ENCODE data around the gene PRKAR2B. TPM values are rescaled to one million over a fixed set of nuclear protein-coding genes. Genes with fewer than 3 reads are reported as not detected.

Gene PRKAR2B
- polyA plus RNA-seq, 3 donors = 2.5 to 5.6 (median 3.5) TPM

DNA sequence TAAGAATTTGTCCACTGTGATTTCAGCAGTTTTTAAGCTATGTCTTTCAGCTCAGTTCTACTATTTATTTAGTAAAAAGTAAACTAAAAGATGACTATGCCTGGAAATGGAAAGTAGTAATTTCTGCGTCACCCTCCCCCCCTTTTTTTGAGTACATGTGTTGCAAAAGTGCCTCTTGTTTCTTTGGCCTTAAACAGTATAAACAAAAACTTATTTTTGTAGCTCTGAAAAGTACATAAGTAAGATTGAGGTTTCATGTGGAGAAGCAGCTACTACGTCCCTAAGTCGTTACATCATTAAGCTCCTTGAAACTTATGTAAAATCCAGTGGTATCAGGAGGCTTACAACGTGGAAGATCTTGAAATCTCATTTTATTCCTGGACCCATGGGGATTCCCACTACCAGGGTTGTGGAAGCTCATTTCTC is 78.0 kb downstream of the PRKAR2B start:
- Histone ChIP-seq H3K9me3 (replicated peaks in 1 of 2; ENCODE audit: control insufficient read depth in 1 of 2, insufficient read depth in 1 of 2, low read length in 2 of 2) (no peaks in the 10 kb centered on the region), H3K4me3 (replicated peaks in 1 of 3; ENCODE audit: low read depth in 2 of 3, low read length in 3 of 3) (no peak overlapping the region), H3K27ac (ENCODE audit: low read depth in 1 of 2, low read length in 2 of 2) (no peak overlapping the region), H2AFZ (ENCODE audit: insufficient read depth, low read depth, low read length, poor library complexity, severe bottlenecking) (no peak overlapping the region), H3K27me3 (ENCODE audit: control insufficient read depth in 2 of 2, insufficient read depth in 2 of 2, low read length in 2 of 2) (no peaks in the 10 kb centered on the region), H4K20me1 (ENCODE audit: insufficient read depth, low read length) (no peaks in the 10 kb centered on the region), H3K36me3 (replicated peaks in 1 of 2; ENCODE audit: control insufficient read depth in 1 of 2, insufficient read depth in 2 of 2, low read length in 2 of 2) (no peaks in the 10 kb centered on the region), H3K4me2 (replicated peaks; ENCODE audit: extremely low read depth, low read length, poor library complexity, severe bottlenecking) (no peak overlapping the region), H3K79me2 (ENCODE audit: insufficient read depth, low read length) (peaks cover 3% of the 10 kb centered on the region), H3K4me1 (ENCODE audit: control insufficient read depth in 1 of 2, insufficient read depth in 2 of 2, low read length in 2 of 2) (peaks cover 7 to 10% of the 10 kb centered on the region in 2 donors), H3K9ac (ENCODE audit: insufficient read depth, low read length, poor library complexity, severe bottlenecking) (no peak overlapping the region)
- Mint-ChIP-seq H3K4me3 (no peak overlapping the region), H3K27me3 (ENCODE audit: low read depth in 3 of 3) (peaks cover 0 to 2% (median 0%) of the 10 kb centered on the region in 3 donors), H3K36me3 (no peaks in the 10 kb centered on the region), H3K9me3 (no peaks in the 10 kb centered on the region), H3K4me1 (peaks cover 15% of the 10 kb centered on the region), H3K27ac (no peak overlapping the region)
- WGBS (ENCODE audit: insufficient coverage) = no CpG with 5 or more reads among the region's 4 CpGs
- TF ChIP-seq, protein P1, sequence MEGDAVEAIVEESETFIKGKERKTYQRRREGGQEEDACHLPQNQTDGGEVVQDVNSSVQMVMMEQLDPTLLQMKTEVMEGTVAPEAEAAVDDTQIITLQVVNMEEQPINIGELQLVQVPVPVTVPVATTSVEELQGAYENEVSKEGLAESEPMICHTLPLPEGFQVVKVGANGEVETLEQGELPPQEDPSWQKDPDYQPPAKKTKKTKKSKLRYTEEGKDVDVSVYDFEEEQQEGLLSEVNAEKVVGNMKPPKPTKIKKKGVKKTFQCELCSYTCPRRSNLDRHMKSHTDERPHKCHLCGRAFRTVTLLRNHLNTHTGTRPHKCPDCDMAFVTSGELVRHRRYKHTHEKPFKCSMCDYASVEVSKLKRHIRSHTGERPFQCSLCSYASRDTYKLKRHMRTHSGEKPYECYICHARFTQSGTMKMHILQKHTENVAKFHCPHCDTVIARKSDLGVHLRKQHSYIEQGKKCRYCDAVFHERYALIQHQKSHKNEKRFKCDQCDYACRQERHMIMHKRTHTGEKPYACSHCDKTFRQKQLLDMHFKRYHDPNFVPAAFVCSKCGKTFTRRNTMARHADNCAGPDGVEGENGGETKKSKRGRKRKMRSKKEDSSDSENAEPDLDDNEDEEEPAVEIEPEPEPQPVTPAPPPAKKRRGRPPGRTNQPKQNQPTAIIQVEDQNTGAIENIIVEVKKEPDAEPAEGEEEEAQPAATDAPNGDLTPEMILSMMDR (IDR thresholded peaks at IDR 0.05) = no peak
- intact Hi-C loops (cut with micrococcal nuclease) = no loop called here
- no peak for DNase-seq

DNA sequence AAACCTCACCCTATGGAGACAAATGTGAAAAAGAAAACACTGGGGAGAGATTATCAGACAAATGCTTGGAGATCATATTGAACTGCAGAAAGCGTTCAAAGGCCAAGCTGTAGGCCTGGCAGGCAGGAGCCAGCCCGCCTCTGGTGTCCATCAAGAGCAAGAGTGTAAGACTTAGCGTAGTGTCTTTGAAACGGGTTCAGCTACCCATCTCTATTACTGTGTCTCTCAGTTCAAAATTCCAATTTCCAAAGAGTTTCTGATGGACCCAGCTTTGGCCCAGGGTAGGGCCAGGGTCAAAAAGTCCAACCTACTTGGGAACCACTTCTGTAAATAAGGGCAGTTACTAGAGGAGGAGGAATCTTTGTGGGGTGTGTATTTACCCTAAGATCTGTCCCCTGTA is 78.9 kb downstream of the PRKAR2B start:
- intact Hi-C loops (cut with micrococcal nuclease) = no loop called here
- no peak overlapping the region for H2AFZ ChIP-seq (ENCODE audit: insufficient read depth, low read depth, low read length, poor library complexity, severe bottlenecking)
- DNase-seq = no peak
- H3K4me1 ChIP-seq (ENCODE audit: control insufficient read depth in 1 of 2, insufficient read depth in 2 of 2, low read length in 2 of 2) = peaks cover 7 to 10% of the 10 kb centered on the region in 2 donors
- Mint-ChIP-seq H3K27ac (no peak overlapping the region), H3K9me3 (no peaks in the 10 kb centered on the region), H3K36me3 (no peaks in the 10 kb centered on the region), H3K27me3 (ENCODE audit: low read depth in 3 of 3) (peaks cover 0 to 2% (median 0%) of the 10 kb centered on the region in 3 donors), H3K4me1 (peaks cover 15% of the 10 kb centered on the region), H3K4me3 (no peak overlapping the region)
- H3K27ac ChIP-seq (ENCODE audit: low read depth in 1 of 2, low read length in 2 of 2) = no peak overlapping the region
- H3K4me2 ChIP-seq (replicated peaks; ENCODE audit: extremely low read depth, low read length, poor library complexity, severe bottlenecking) = no peak overlapping the region
- no peaks in the 10 kb centered on the region for H4K20me1 ChIP-seq (ENCODE audit: insufficient read depth, low read length)
- no peak overlapping the region for H3K9ac ChIP-seq (ENCODE audit: insufficient read depth, low read length, poor library complexity, severe bottlenecking)
- TF ChIP-seq, protein P1 (IDR thresholded peaks at IDR 0.05) = no peak
- no peak overlapping the region for H3K4me3 ChIP-seq (replicated peaks in 1 of 3; ENCODE audit: low read depth in 2 of 3, low read length in 3 of 3)
- H3K79me2 ChIP-seq (ENCODE audit: insufficient read depth, low read length) = peaks cover 3% of the 10 kb centered on the region
- WGBS (ENCODE audit: insufficient coverage) = 94% methylated on average over 4 of the region's 4 CpGs
- H3K9me3 ChIP-seq (replicated peaks in 1 of 2; ENCODE audit: control insufficient read depth in 1 of 2, insufficient read depth in 1 of 2, low read length in 2 of 2) = no peaks in the 10 kb centered on the region
- no peaks in the 10 kb centered on the region for H3K27me3 ChIP-seq (ENCODE audit: control insufficient read depth in 2 of 2, insufficient read depth in 2 of 2, low read length in 2 of 2)
- no peaks in the 10 kb centered on the region for H3K36me3 ChIP-seq (replicated peaks in 1 of 2; ENCODE audit: control insufficient read depth in 1 of 2, insufficient read depth in 2 of 2, low read length in 2 of 2)

All from CD14-positive monocyte (primary cell).